K562 (cell line): ENCODE results near the gene BEST2. TPM values are rescaled to one million over a fixed set of nuclear protein-coding genes. Genes with fewer than 3 reads are reported as not detected.

Experiments used
- AFF4 ChIP-seq: sonication (generic); formaldehyde crosslinking; IDR thresholded peaks from 2 replicates; pipeline ENCODE4 v1.8.0; 2023; ENCODE audit warnings: mild to moderate bottlenecking, missing genetic modification reagents
- CTCF ChIP-seq, 3 experiments: IDR thresholded peaks in 2 of 3; conservative IDR thresholded peaks in 1 of 3; 2 replicates each; pipeline ENCODE4 v1.5.1; 2011 to 2012; ENCODE audit warnings: low read length in 3 of 3, mild to moderate bottlenecking in 3 of 3, control low read depth in 2 of 3, improper control_type of control experiment in 1 of 3, inconsistent platforms in 1 of 3, low read depth in 1 of 3, mixed read lengths in 1 of 3, moderate library complexity in 1 of 3; ENCODE audit not compliant: insufficient read depth in 2 of 3
- ERF ChIP-seq: fragments of 450-650 bp; formaldehyde crosslinking; IDR thresholded peaks from 2 replicates; pipeline ENCODE4 v1.4.0; 2020; ENCODE audit warnings: mild to moderate bottlenecking, mixed read lengths
- FOXA1 ChIP-seq: fragments of 450-650 bp; IDR thresholded peaks from 2 replicates; pipeline ENCODE4 v1.6.1; 2016; ENCODE audit warnings: mild to moderate bottlenecking, borderline replicate concordance
- KLF13 ChIP-seq: fragments of 450-650 bp; IDR thresholded peaks from 2 replicates; pipeline ENCODE4 v1.6.1; 2016; ENCODE audit warnings: missing genetic modification characterization, low read depth, mild to moderate bottlenecking, missing compliant biosample characterization, moderate library complexity, borderline replicate concordance
- MCM7 ChIP-seq, 2 experiments: fragments of 450-650 bp; IDR thresholded peaks; 2 replicates each; pipeline ENCODE4 v1.6.1; 2016 to 2018
- MEIS2 ChIP-seq: fragments of 450-650 bp; IDR thresholded peaks from 2 replicates; pipeline ENCODE4 v1.6.1; 2014; ENCODE audit warnings: mild to moderate bottlenecking; ENCODE audit not compliant: partially characterized antibody
- NFIX ChIP-seq: fragments of 250-450 bp; sonication (Bioruptor Pico); IDR thresholded peaks from 2 replicates; pipeline ENCODE4 v1.4.0; 2020; ENCODE audit warnings: low read depth, mild to moderate bottlenecking, moderate library complexity
- PRMT5 ChIP-seq: sonication (generic); formaldehyde crosslinking; IDR thresholded peaks from 2 replicates; pipeline ENCODE4 v1.5.0; 2020; ENCODE audit warnings: missing genetic modification reagents
- RB1 ChIP-seq: fragments of 450-650 bp; IDR thresholded peaks from 2 replicates; pipeline ENCODE4 v1.6.1; 2017; ENCODE audit warnings: low read depth, mild to moderate bottlenecking
- RFX5 ChIP-seq: IDR thresholded peaks from 2 replicates; pipeline ENCODE4 v1.6.1; 2011; ENCODE audit warnings: low read depth, mild to moderate bottlenecking, improper control_type of control experiment, low read length
- polyA plus RNA-seq, 8 experiments: library from polyadenylated mRNA; depleted of rRNA in 4 of 8; stranded (reverse) in 5 of 8; unstranded in 3 of 8; fragments of >200 nt; fragmentation: Nextera tagmentation in 2 of 8; fragmentation: Illumina TruSeq in 1 of 8; extraction: Ambion mirVana in 2 of 8; extraction: Trizol in 1 of 8; gene quantifications; 2 replicates each; pipeline versions ENCODE4 v1.2.1 to v1.2.3, GENCODE V29; 2011 to 2014; ENCODE audit warnings: inconsistent platforms in 1 of 8, missing spikeins in 1 of 8
- total RNA-seq, 7 experiments: library from RNA; depleted of rRNA in 6 of 7; stranded (reverse); fragments of >200 nt in 6 of 7; fragmentation: Illumina TruSeq in 2 of 7; extraction: Trizol in 2 of 7; gene quantifications; 2 replicates each; pipeline versions ENCODE4 v1.2.1 to v1.2.3, GENCODE V29; 2011 to 2021; ENCODE audit warnings: low replicate concordance in 1 of 7
- TF ChIP-seq, protein P1 (sequence below): fragments of 450-650 bp; IDR thresholded peaks from 2 replicates; pipeline ENCODE4 v1.6.1; 2016; ENCODE audit warnings: low read depth, mild to moderate bottlenecking, moderate library complexity
- TF ChIP-seq, protein P2 (sequence below): conservative IDR thresholded peaks from 2 replicates; pipeline ENCODE4 v1.6.1; 2011; ENCODE audit warnings: low read depth, mild to moderate bottlenecking, low read length; ENCODE audit not compliant: control insufficient read depth

BEST2 gene
- total and polyA plus RNA-seq, 9 of the 15 experiments (the other 6 are each of a cell fraction or from before 2014, with no cell fraction given), result not detected

GRCh38 chr19:12792051-12792852, 40.7 kb downstream of the BEST2 start (continued):
- TF ChIP-seq ERF (CRISPR knock-in tag) (no peak), RB1 (peak; percentile 13; the same call in 1 of the 2 replicates), CTCF (IDR thresholded peaks at IDR 0.05 in 2 of 3, conservative IDR thresholded peaks at IDR 0.05 in 1 of 3; ENCODE audit: insufficient read depth in 2 of 3, low read depth in 1 of 3, low read length in 3 of 3) (0 out of 6 replicates have a peak, but pooled peaks of 1 of the 3 experiments have one; percentile 10), AFF4 (CRISPR knock-in tag) (peak; percentile 93), FOXA1 (no peak), MEIS2 (no peak), RFX5 (no peak), KLF13 (no peak), NFIX (CRISPR knock-in tag) (no peak), MCM7 (IDR thresholded peaks at IDR 0.05) (no peak), PRMT5 (no peak)
- TF ChIP-seq, protein P1, sequence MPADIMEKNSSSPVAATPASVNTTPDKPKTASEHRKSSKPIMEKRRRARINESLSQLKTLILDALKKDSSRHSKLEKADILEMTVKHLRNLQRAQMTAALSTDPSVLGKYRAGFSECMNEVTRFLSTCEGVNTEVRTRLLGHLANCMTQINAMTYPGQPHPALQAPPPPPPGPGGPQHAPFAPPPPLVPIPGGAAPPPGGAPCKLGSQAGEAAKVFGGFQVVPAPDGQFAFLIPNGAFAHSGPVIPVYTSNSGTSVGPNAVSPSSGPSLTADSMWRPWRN, result no peak
- TF ChIP-seq, protein P2, sequence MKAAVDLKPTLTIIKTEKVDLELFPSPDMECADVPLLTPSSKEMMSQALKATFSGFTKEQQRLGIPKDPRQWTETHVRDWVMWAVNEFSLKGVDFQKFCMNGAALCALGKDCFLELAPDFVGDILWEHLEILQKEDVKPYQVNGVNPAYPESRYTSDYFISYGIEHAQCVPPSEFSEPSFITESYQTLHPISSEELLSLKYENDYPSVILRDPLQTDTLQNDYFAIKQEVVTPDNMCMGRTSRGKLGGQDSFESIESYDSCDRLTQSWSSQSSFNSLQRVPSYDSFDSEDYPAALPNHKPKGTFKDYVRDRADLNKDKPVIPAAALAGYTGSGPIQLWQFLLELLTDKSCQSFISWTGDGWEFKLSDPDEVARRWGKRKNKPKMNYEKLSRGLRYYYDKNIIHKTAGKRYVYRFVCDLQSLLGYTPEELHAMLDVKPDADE, result 0 out of 2 replicates have a peak, but pooled peaks have one; percentile 41
